A549 (cell line): ENCODE measurements around the gene FMC1. TPM values are rescaled to one million over a fixed set of nuclear protein-coding genes. Genes with fewer than 3 reads are reported as not detected.

Source experiments
- ATAC-seq, 2 experiments: fragments of 200-7000 bp in 1 of 2; fragments of >200 bp in 1 of 2; cut with Nextera tagmentation in 1 of 2; cut with Tn5 transposase in 1 of 2; 3 replicates each; pipeline versions ENCODE4 v1.8.0 to v1.9.1; 2018 to 2020; ENCODE audit warnings: mild to moderate bottlenecking in 1 of 2, moderate library complexity in 1 of 2
- CTCF ChIA-PET: fragments of 300-600 bp; sonication (Branson Sonifier 250); formaldehyde crosslinking; extraction: SDS; loops from one replicate; lab custom pipeline; 2021; ENCODE audit warnings: antibody characterized with exemption, inconsistent platforms; lab: Yijun Ruan, JAX
- POLR2A ChIA-PET: fragments of 350-600 bp; formaldehyde crosslinking; extraction: SDS; loops from one replicate; lab custom pipeline; 2021; ENCODE audit warnings: antibody characterized with exemption, inconsistent platforms; lab: Yijun Ruan, JAX
- DNase-seq, 2 experiments: peaks; one replicate each; pipeline versions ENCODE4 v3.0.0 to v3.0.0-alpha.2; 2011 to 2016; ENCODE audit warnings: low read depth in 1 of 2, low spot score in 1 of 2
- FAIRE-seq: peaks from 2 replicates; lab custom pipeline; 2011; peaks lifted over from hg19 to GRCh38; lab: Jason Lieb, UNC
- H3K27ac ChIP-seq, 2 experiments: fragments of >200 bp; sonication (Bioruptor Twin); formaldehyde crosslinking; 3 replicates each; pipeline ENCODE4 v1.5.1; 2016 to 2017
- H3K4me1 ChIP-seq: fragments of >200 bp; sonication (Bioruptor Twin); formaldehyde crosslinking; 3 replicates; pipeline ENCODE4 v1.6.1; 2016
- H3K4me2 ChIP-seq: fragments of >200 bp; sonication (Bioruptor Twin); formaldehyde crosslinking; 3 replicates; pipeline ENCODE4 v1.6.1; 2016
- H3K4me3 ChIP-seq: fragments of >200 bp; sonication (Bioruptor Twin); formaldehyde crosslinking; 3 replicates; pipeline ENCODE4 v1.5.1; 2016
- H3K9me3 ChIP-seq: fragments of >200 bp; sonication (Bioruptor Twin); formaldehyde crosslinking; 3 replicates; pipeline ENCODE4 v1.6.1; 2016
- CBX2 ChIP-seq: fragments of 200-600 bp; sonication (generic); IDR thresholded peaks from 2 replicates; pipeline ENCODE4 v1.6.1; 2016; ENCODE audit warnings: low read depth, mild to moderate bottlenecking, borderline replicate concordance
- CHD4 ChIP-seq: fragments of 200-600 bp; sonication (generic); IDR thresholded peaks from 2 replicates; pipeline ENCODE4 v1.6.1; 2016; ENCODE audit warnings: antibody characterized with exemption, mild to moderate bottlenecking, borderline replicate concordance
- EHF ChIP-seq: fragments of 250-450 bp; sonication (Bioruptor Pico); IDR thresholded peaks from 2 replicates; pipeline ENCODE4 v1.5.0; 2020; ENCODE audit warnings: mild to moderate bottlenecking
- EHMT2 ChIP-seq: fragments of 200-600 bp; sonication (generic); IDR thresholded peaks from 2 replicates; pipeline ENCODE4 v1.6.1; 2016; ENCODE audit warnings: antibody characterized with exemption, low read depth, mild to moderate bottlenecking, moderate library complexity
- EP300 ChIP-seq, 2 experiments: fragments of >200 bp; sonication (Bioruptor Twin); formaldehyde crosslinking; IDR thresholded peaks; 2 replicates in 1 of 2; 3 replicates in 1 of 2; pipeline ENCODE4 v1.6.1; 2016 to 2017
- ESRRA ChIP-seq: fragments of 150-350 bp; IDR thresholded peaks from 2 replicates; pipeline ENCODE4 v1.6.1; 2014; ENCODE audit warnings: mild to moderate bottlenecking, low read length, borderline replicate concordance
- FOSB ChIP-seq: fragments of 250-450 bp; sonication (Bioruptor Pico); IDR thresholded peaks from 2 replicates; pipeline ENCODE4 v1.5.0; 2020; ENCODE audit warnings: mild to moderate bottlenecking, moderate library complexity
- HEYL ChIP-seq: fragments of 250-450 bp; sonication (Bioruptor Pico); IDR thresholded peaks from 2 replicates; pipeline ENCODE4 v1.8.0; 2021; ENCODE audit warnings: mild to moderate bottlenecking, moderate library complexity
- HOXA7 ChIP-seq: fragments of 250-450 bp; sonication (Bioruptor Pico); IDR thresholded peaks from 2 replicates; pipeline ENCODE4 v1.5.0; 2020; ENCODE audit warnings: mild to moderate bottlenecking, moderate library complexity
- HOXB5 ChIP-seq: fragments of 250-450 bp; sonication (Bioruptor Pico); IDR thresholded peaks from 2 replicates; pipeline ENCODE4 v1.5.0; 2020; ENCODE audit warnings: mild to moderate bottlenecking, moderate library complexity
- KDM1A ChIP-seq: fragments of 200-600 bp; sonication (generic); IDR thresholded peaks from 2 replicates; pipeline ENCODE4 v1.6.1; 2016; ENCODE audit warnings: low read depth, mild to moderate bottlenecking
- MAFK ChIP-seq: fragments of 450-650 bp; IDR thresholded peaks from 2 replicates; pipeline ENCODE4 v1.6.1; 2014; ENCODE audit not compliant: partially characterized antibody
- MAZ ChIP-seq: fragments of 150-350 bp; IDR thresholded peaks from 2 replicates; pipeline ENCODE4 v1.6.1; 2014; ENCODE audit warnings: antibody characterized with exemption, low read depth, low read length, borderline replicate concordance
- MYC ChIP-seq: IDR thresholded peaks from 2 replicates; pipeline ENCODE4 v1.6.1; 2012; ENCODE audit warnings: mild to moderate bottlenecking, inconsistent platforms, low read length, improper control_type of control experiment, borderline replicate concordance
- NR3C1 ChIP-seq: fragments of >200 bp; sonication (Bioruptor Twin); formaldehyde crosslinking; IDR thresholded peaks from 3 replicates; pipeline ENCODE4 v1.6.1; 2017
- PHF8 ChIP-seq: fragments of 200-600 bp; sonication (generic); IDR thresholded peaks from 2 replicates; pipeline ENCODE4 v1.6.1; 2016; ENCODE audit warnings: low read depth, mild to moderate bottlenecking, antibody characterized with exemption, moderate library complexity, borderline replicate concordance
- RARB ChIP-seq: fragments of 250-450 bp; sonication (Bioruptor Pico); IDR thresholded peaks from 2 replicates; pipeline ENCODE4 v1.8.0; 2021; ENCODE audit warnings: mild to moderate bottlenecking, moderate library complexity
- RCOR1 ChIP-seq: fragments of 150-350 bp; IDR thresholded peaks from 2 replicates; pipeline ENCODE4 v1.6.1; 2014; ENCODE audit warnings: antibody characterized with exemption, low read length, low read depth
- SREBF2 ChIP-seq: fragments of 450-650 bp; IDR thresholded peaks from 2 replicates; pipeline ENCODE4 v1.6.1; 2014; ENCODE audit warnings: mild to moderate bottlenecking, moderate library complexity
- TFCP2L1 ChIP-seq: fragments of 250-450 bp; sonication (Bioruptor Pico); IDR thresholded peaks from 2 replicates; pipeline ENCODE4 v1.5.0; 2021; ENCODE audit warnings: mild to moderate bottlenecking
- ZFP36 ChIP-seq: fragments of 450-650 bp; IDR thresholded peaks from 2 replicates; pipeline ENCODE4 v1.6.1; 2014; ENCODE audit warnings: borderline replicate concordance; ENCODE audit not compliant: partially characterized antibody
- ZNF302 ChIP-seq: fragments of 250-450 bp; sonication (Bioruptor Pico); IDR thresholded peaks from 2 replicates; pipeline ENCODE4 v1.9.0; 2021; ENCODE audit warnings: inconsistent platforms, mild to moderate bottlenecking, moderate library complexity
- WGBS: methylation state at CpG from one replicate; pipeline ENCODE4 v1.1.6; 2017; ENCODE audit errors: missing lambda C conversion rate; 5-methylcytosine and 5-hydroxymethylcytosine counted together
- polyA plus RNA-seq, 4 experiments: library from polyadenylated mRNA; depleted of rRNA in 3 of 4; stranded (reverse); fragments of >200 nt; fragmentation: RNase III in 1 of 4; extraction: RNeasy Plus Mini Kit Qiagen cat#74134 plus additional on column Dnase treatment in 1 of 4; gene quantifications; 2 replicates in 3 of 4; 3 replicates in 1 of 4; pipeline ENCODE4 v1.2.3, GENCODE V29; 2011 to 2017
- TF ChIP-seq, protein P1 (sequence below): IDR thresholded peaks from 2 replicates; pipeline ENCODE4 v1.6.1; 2012; ENCODE audit warnings: low read depth, borderline replicate concordance
- TF ChIP-seq, protein P2 (sequence below): IDR thresholded peaks from 2 replicates; pipeline ENCODE4 v1.6.1; 2012
- TF ChIP-seq, protein P3 (sequence below): fragments of 250-450 bp; sonication (Bioruptor Pico); IDR thresholded peaks from 2 replicates; pipeline ENCODE4 v1.5.0; 2021; ENCODE audit warnings: mild to moderate bottlenecking, moderate library complexity, borderline replicate concordance

The FMC1 gene
- polyA plus RNA-seq, 2 of the 4 experiments (the other 2 are of a cell fraction), result 20.5 to 21.1 TPM

DNA sequence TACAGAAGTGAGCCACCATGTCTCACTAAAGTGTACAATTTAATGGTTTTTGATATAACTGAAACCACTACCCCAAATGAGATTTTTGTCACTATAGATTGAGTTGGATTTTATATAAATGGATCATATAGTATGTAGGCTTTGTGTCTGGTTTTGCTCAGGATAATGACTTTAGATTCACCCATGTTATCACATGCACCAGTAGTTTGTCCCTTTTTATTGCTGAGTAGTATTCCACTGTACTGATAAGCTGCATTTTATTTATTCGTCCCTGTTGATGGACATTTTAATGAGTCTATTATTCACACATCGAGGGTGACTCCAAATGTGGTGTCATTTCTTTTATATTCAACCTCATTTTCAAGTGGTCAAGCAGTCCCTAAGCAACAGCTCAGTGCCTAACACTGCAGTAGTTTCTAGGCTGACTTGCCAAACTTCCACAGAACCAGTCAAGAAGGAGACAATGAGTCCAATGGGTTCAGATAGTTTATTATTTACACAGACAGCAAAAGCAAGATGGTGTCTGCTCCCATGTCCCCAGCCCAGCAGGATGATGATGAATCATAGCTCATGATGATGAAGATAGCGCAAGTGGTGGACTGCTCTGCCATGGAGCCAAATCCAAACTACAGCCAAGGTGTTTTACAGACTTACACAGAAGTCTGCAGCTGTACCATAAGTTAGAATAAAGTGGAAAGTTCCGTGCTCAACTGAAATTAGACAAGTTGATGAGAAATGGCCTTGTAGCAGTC lies 6.6 kb upstream of the FMC1 start:
- no peak overlapping the region for H3K27ac ChIP-seq
- TF ChIP-seq KDM1A (no peak), MYC (no peak), ESRRA (no peak), RARB (CRISPR knock-in tag) (no peak), RCOR1 (no peak), MAFK (no peak), NR3C1 (no peak), EHF (CRISPR knock-in tag) (no peak), EP300 (IDR thresholded peaks at IDR 0.05) (no peak), MAZ (no peak)
- TF ChIP-seq, protein P1, sequence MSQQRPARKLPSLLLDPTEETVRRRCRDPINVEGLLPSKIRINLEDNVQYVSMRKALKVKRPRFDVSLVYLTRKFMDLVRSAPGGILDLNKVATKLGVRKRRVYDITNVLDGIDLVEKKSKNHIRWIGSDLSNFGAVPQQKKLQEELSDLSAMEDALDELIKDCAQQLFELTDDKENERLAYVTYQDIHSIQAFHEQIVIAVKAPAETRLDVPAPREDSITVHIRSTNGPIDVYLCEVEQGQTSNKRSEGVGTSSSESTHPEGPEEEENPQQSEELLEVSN, result no peak
- TF ChIP-seq, protein P2, sequence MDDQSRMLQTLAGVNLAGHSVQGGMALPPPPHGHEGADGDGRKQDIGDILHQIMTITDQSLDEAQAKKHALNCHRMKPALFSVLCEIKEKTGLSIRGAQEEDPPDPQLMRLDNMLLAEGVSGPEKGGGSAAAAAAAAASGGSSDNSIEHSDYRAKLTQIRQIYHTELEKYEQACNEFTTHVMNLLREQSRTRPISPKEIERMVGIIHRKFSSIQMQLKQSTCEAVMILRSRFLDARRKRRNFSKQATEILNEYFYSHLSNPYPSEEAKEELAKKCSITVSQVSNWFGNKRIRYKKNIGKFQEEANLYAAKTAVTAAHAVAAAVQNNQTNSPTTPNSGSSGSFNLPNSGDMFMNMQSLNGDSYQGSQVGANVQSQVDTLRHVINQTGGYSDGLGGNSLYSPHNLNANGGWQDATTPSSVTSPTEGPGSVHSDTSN, result no peak
- TF ChIP-seq, protein P3, sequence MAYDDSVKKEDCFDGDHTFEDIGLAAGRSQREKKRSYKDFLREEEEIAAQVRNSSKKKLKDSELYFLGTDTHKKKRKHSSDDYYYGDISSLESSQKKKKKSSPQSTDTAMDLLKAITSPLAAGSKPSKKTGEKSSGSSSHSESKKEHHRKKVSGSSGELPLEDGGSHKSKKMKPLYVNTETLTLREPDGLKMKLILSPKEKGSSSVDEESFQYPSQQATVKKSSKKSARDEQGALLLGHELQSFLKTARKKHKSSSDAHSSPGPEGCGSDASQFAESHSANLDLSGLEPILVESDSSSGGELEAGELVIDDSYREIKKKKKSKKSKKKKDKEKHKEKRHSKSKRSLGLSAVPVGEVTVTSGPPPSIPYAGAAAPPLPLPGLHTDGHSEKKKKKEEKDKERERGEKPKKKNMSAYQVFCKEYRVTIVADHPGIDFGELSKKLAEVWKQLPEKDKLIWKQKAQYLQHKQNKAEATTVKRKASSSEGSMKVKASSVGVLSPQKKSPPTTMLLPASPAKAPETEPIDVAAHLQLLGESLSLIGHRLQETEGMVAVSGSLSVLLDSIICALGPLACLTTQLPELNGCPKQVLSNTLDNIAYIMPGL (CRISPR knock-in tag), result no peak
- TF ChIP-seq, all 56 proteins: peak for 0
- H3K4me3 ChIP-seq, result no peak overlapping the region
- DNase-seq (no peak), FAIRE-seq (no peak), ATAC-seq (no peak)
- POLR2A ChIA-PET, result interaction anchor here (0.7 kb wide), 1 partner anchor 362 kb away, joined by 3 read pairs; no protein-coding TSS in a partner anchor
- peaks cover 7% of the 10 kb centered on the region for H3K9me3 ChIP-seq
- no peak overlapping the region for H3K4me2 ChIP-seq
- H3K4me1 ChIP-seq, result no peaks in the 10 kb centered on the region
- CTCF ChIA-PET, result no interaction called here
- 56% methylated on average over 4 of the region's 4 CpGs for WGBS

DNA sequence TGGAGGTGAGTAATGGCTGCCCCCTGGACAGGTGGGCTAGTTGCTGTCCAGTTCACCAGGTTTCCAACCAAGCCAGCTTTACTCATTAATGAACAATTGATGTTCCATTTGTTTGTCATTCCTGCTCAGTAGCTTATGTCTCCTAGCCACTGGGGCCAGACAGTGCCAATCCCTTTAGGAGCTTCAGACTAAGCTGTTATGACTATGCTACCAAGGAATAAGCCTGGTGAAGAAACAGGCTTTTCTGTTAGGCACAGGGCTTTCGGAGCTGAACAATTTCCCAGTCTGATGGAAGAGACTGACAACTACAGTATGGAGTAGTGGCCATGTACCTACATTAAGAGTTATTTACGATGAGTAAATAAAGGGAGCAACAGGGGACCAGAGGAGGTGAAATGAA lies 2.1 kb upstream of the FMC1 start:
- CTCF ChIA-PET, result interaction anchor here (0.7 to 3.9 kb wide), 7 partner anchors 9 to 1377 kb away, joined by 3 to 24 read pairs (median 4); no protein-coding TSS in a partner anchor
- Histone ChIP-seq H3K9me3 (peaks cover 11% of the 10 kb centered on the region), H3K4me3 (no peak overlapping the region), H3K4me1 (peaks cover 9% of the 10 kb centered on the region; the same call in 1 of the 3 replicates), H3K27ac (no peak overlapping the region), H3K4me2 (no peak overlapping the region)
- TF ChIP-seq TFCP2L1 (no peak), HEYL (CRISPR knock-in tag) (no peak), HOXA7 (no peak), ZNF302 (CRISPR knock-in tag) (no peak), CBX2 (no peak), PHF8 (no peak), MAZ (no peak)
- ATAC-seq, result no peak
- FAIRE-seq, result no peak
- WGBS, result 91% methylated on average over 2 of the region's 2 CpGs
- DNase-seq, result no peak
- POLR2A ChIA-PET, result interaction anchor here (1.2 kb wide), 1 partner anchor 206 kb away, joined by 4 read pairs; a partner anchor contains a TSS

DNA sequence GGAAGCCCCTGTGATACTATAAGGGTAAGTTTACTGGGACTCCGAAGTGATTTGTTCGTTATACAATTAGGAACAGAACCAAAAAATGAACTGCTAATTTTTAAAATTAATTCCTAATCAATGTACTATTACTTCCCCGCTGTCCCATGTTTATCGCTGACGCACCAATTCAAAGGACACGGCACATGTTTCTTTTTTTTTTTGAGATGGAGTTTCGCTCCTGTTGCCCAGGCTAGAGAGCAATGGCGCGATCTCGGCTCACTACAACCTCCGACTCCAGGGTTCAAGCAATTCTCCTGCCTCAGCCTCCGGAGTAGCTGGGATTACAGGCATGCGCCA lies 1.5 kb upstream of the FMC1 start:
- TF ChIP-seq FOSB (CRISPR knock-in tag) (no peak), EHF (CRISPR knock-in tag) (no peak), ZFP36 (no peak), HOXB5 (CRISPR knock-in tag) (no peak), SREBF2 (no peak), MAFK (no peak), CHD4 (peak; percentile 76; the same call in 1 of the 2 replicates), PHF8 (peak; percentile 30; the same call in 1 of the 2 replicates), EHMT2 (no peak)
- TF ChIP-seq, protein P3 (CRISPR knock-in tag), result no peak
- 93% methylated on average over 13 of the region's 13 CpGs for WGBS
- no peak for DNase-seq

More for the DNA sequence above, 1.5 kb upstream of the FMC1 start:
- CTCF ChIA-PET, result interaction anchor here (0.7 to 3.9 kb wide), 10 partner anchors 10 to 1378 kb away, joined by 3 to 24 read pairs (median 4); no protein-coding TSS in a partner anchor
- POLR2A ChIA-PET, result interaction anchor here (1.2 to 1.9 kb wide), 2 partner anchors 20 to 206 kb away, joined by 4 to 18 read pairs; partner anchors contain the start of gene LUC7L2
- peak overlapping the region; percentile 94 to 98 for H3K27ac ChIP-seq
- H3K4me3 ChIP-seq, result peak overlapping the region; percentile 83
- H3K4me1 ChIP-seq, result peaks cover 9% of the 10 kb centered on the region; the same call in 1 of the 3 replicates
- peak overlapping the region; percentile 34; the same call in 1 of the 3 replicates for H3K4me2 ChIP-seq
- ATAC-seq (no peak), FAIRE-seq (no peak)
- peaks cover 11% of the 10 kb centered on the region for H3K9me3 ChIP-seq
